T-helper 1 cell treated with Interleukin-12 subunit alpha and Interleukin-12 subunit beta and Interleukin-4 antibody, amounts not matched to agents 30 ng/mL and 1 ng/mL, for 36 hours (primary cell): ENCODE results near the gene LMAN1. TPM values are rescaled to one million over a fixed set of nuclear protein-coding genes. Genes with fewer than 3 reads are reported as not detected.

Experiments
- intact Hi-C: fragments of 100-400 bp; cut with micrococcal nuclease; formaldehyde crosslinking; loops from one replicate; pipeline ENCODE4 v1.15.1; 2024
- total RNA-seq: library from RNA; stranded (reverse); gene quantifications from 2 replicates; pipeline ENCODE4 v1.2.3, GENCODE V29; 2022

The LMAN1 gene
- total RNA-seq, 1 donor from 2014 or later: 144 TPM

- intact Hi-C loops: loop anchor here (5.0 kb wide), 1 partner anchor 1242 kb away; no protein-coding TSS in a partner anchor
Observed at GRCh38 chr18:59305295-59305694, 53.8 kb downstream of the LMAN1 start.

GRCh38 chr18:59303656-59304195 is 55.3 kb downstream of the LMAN1 start:
- intact Hi-C loops: no loop called here

GRCh38 chr18:59303006-59303405 is 56.1 kb downstream of the LMAN1 start:
- intact Hi-C loops: no loop called here

- intact Hi-C loops: no loop called here
Observed at GRCh38 chr18:59301929-59302328, 57.1 kb downstream of the LMAN1 start.

GRCh38 chr18:59300676-59301285 is 58.3 kb downstream of the LMAN1 start:
- intact Hi-C loops: no loop called here

- intact Hi-C loops: no loop called here
Observed at GRCh38 chr18:59298871-59299270, 60.2 kb downstream of the LMAN1 start.

- intact Hi-C loops: no loop called here
Observed at GRCh38 chr18:59293317-59293716, 65.7 kb downstream of the LMAN1 start.

- intact Hi-C loops: no loop called here
Observed at GRCh38 chr18:59286341-59286740, 72.7 kb downstream of the LMAN1 start.

GRCh38 chr18:59282341-59282740 is 76.7 kb downstream of the LMAN1 start:
- intact Hi-C loops: no loop called here

- intact Hi-C loops: no loop called here
Observed at GRCh38 chr18:59279722-59280121, 79.3 kb downstream of the LMAN1 start.

GRCh38 chr18:59279193-59279592 is 79.9 kb downstream of the LMAN1 start:
- intact Hi-C loops: no loop called here

GRCh38 chr18:59278793-59279192 is 80.3 kb downstream of the LMAN1 start:
- intact Hi-C loops: no loop called here

Other genes with a start within 250 kb of the LMAN1 start
- 139 and 152 TPM in 2 replicates for gene SEC11C, start 219.4 kb downstream of the LMAN1 start, total RNA-seq
- gene GRP, start 139.1 kb downstream of the LMAN1 start, total RNA-seq: not detected in 2 replicates
- gene RAX, start 85.8 kb downstream of the LMAN1 start, total RNA-seq: not detected in 2 replicates
- not detected in 2 replicates for gene CPLX4, start 40.6 kb downstream of the LMAN1 start, total RNA-seq